ENCODE measurements around the gene MAGOH.

The MAGOH gene

GRCh38 chr1:53276153-53276901, 38.0 kb upstream of the MAGOH start:
- DNase-seq (ENCODE audit: low read depth, low spot score): no peak
- no peak overlapping the region for H3K4me3 ChIP-seq (ENCODE audit: low read depth, low read length)
- TF ChIP-seq, protein P1, sequence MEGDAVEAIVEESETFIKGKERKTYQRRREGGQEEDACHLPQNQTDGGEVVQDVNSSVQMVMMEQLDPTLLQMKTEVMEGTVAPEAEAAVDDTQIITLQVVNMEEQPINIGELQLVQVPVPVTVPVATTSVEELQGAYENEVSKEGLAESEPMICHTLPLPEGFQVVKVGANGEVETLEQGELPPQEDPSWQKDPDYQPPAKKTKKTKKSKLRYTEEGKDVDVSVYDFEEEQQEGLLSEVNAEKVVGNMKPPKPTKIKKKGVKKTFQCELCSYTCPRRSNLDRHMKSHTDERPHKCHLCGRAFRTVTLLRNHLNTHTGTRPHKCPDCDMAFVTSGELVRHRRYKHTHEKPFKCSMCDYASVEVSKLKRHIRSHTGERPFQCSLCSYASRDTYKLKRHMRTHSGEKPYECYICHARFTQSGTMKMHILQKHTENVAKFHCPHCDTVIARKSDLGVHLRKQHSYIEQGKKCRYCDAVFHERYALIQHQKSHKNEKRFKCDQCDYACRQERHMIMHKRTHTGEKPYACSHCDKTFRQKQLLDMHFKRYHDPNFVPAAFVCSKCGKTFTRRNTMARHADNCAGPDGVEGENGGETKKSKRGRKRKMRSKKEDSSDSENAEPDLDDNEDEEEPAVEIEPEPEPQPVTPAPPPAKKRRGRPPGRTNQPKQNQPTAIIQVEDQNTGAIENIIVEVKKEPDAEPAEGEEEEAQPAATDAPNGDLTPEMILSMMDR (IDR thresholded peaks at IDR 0.05; ENCODE audit: low read depth, low read length): no peak
- in situ Hi-C loops (cut with HindIII; ENCODE audit: low sequenced_read_pairs): loop anchor here (25.0 kb wide), 1 partner anchor 111 kb away; no protein-coding TSS in a partner anchor

DNA sequence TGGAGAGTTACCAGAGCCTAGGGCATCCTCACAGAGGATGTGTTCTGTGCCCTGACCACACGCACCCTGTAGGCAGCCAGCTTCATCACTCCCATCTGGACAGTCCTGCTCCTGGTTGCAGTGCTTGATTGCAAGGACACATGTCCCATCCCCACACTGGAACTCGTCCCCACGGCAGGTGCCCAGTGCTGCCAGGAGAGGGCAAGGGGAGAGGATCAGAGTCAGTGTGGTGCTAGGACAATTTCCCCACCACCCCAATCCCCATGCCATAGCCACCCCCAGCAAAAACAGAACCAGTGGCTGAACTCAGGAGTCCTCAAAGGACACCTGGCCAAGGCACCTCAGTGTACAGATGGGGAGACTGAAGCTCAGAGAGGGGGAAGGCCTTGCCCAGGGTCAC, 37.2 kb upstream of the MAGOH start:
- in situ Hi-C loops (cut with HindIII; ENCODE audit: low sequenced_read_pairs): loop anchor here (25.0 kb wide), 1 partner anchor 112 kb away; no protein-coding TSS in a partner anchor
- TF ChIP-seq, protein P1 (IDR thresholded peaks at IDR 0.05; ENCODE audit: low read depth, low read length): no peak
- DNase-seq (ENCODE audit: low read depth, low spot score): no peak

GRCh38 chr1:53274541-53275185, 36.3 kb upstream of the MAGOH start:
- H3K4me3 ChIP-seq (ENCODE audit: low read depth, low read length): no peak overlapping the region
- TF ChIP-seq, protein P1 (IDR thresholded peaks at IDR 0.05; ENCODE audit: low read depth, low read length): no peak
- in situ Hi-C loops (cut with HindIII; ENCODE audit: low sequenced_read_pairs): loop anchor here (25.0 kb wide), 1 partner anchor 113 kb away; no protein-coding TSS in a partner anchor
- no peak for DNase-seq (ENCODE audit: low read depth, low spot score)

More for the DNA sequence above, 37.2 kb upstream of the MAGOH start:
- H3K4me3 ChIP-seq (ENCODE audit: low read depth, low read length): no peak overlapping the region

DNA sequence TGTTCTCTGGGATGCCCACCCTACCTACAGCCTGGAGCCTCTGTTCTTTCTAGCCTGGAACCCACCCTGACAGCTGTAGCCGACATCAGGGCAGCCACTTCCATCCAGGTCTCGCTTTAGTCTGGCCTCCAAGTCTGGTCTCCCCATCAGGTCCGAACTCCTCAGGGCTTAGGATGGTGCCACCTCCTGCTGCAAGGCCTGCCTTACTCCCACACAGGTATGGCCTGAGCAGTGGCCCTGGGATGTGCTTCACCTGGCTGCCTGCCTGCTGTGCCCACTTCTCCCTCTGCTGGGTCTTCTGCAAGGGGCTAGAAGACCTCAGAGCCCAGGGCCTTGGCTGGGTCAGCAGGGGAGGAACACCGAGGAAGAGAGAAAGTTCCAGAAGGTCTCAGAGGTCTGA, 35.7 kb upstream of the MAGOH start:
- H3K4me3 ChIP-seq (ENCODE audit: low read depth, low read length): no peak overlapping the region
- DNase-seq (ENCODE audit: low read depth, low spot score): no peak
- in situ Hi-C loops (cut with HindIII; ENCODE audit: low sequenced_read_pairs): no loop called here
- TF ChIP-seq, protein P1 (IDR thresholded peaks at IDR 0.05; ENCODE audit: low read depth, low read length): no peak

- no peak for DNase-seq (ENCODE audit: low read depth, low spot score)
- in situ Hi-C loops (cut with HindIII; ENCODE audit: low sequenced_read_pairs): no loop called here
- no peak overlapping the region for H3K4me3 ChIP-seq (ENCODE audit: low read depth, low read length)
- TF ChIP-seq, protein P1 (IDR thresholded peaks at IDR 0.05; ENCODE audit: low read depth, low read length): no peak
Measured at GRCh38 chr1:53273526-53273925, 35.2 kb upstream of the MAGOH start.

DNA sequence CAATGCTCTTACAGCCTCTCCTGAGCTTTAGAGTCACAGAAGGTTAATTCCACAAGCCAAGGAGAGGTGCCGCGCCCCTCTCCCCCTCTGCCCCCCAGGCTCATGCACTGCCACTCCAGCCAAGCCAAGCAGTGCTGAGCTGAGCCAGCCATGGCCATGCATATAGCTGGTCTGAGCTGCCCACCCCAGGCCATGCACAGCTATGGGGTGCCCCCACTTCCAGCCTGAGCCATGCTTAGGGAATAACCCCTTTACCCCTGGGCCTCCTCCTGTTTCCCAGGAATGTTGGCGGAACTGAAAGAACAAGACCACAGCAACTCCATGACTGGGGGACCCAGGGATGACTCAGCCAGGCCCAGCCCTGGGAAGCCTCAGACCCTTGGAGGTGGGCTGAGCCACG, 34.0 kb upstream of the MAGOH start:
- no peak for DNase-seq (ENCODE audit: low read depth, low spot score)
- in situ Hi-C loops (cut with HindIII; ENCODE audit: low sequenced_read_pairs): no loop called here
- TF ChIP-seq, protein P1 (IDR thresholded peaks at IDR 0.05; ENCODE audit: low read depth, low read length): no peak
- H3K4me3 ChIP-seq (ENCODE audit: low read depth, low read length): no peak overlapping the region
